ENCODE results near the gene TDRD6. TPM values are rescaled to one million over a fixed set of nuclear protein-coding genes. Genes with fewer than 3 reads are reported as not detected.
A peak's percentile ranks its signal among the peaks of the same experiment; 100 is the strongest.

The TDRD6 gene
- total and polyA plus RNA-seq, 2 experiments from 2014 or later: 0.14 to 0.24 TPM

DNA sequence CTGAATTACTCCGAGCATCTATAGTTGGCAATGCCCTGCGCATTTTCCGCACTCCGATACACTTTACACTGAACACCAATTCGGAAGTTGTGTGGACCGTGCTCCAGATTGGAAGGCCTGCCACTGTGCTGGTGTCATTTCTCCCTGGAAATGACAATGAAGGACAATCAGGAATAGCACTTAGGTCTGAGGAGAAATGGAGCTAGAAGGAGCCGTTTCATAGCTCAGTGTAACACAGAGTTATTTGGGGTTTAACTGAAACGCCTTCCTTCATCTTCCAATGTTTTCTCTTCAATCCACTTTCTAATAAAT is 48.0 kb downstream of the TDRD6 start:
- Histone ChIP-seq H3K4me2 (peak overlapping the region; percentile 99), H3K27me3 (ENCODE audit: insufficient read depth) (peaks cover 28% of the 10 kb centered on the region)

DNA sequence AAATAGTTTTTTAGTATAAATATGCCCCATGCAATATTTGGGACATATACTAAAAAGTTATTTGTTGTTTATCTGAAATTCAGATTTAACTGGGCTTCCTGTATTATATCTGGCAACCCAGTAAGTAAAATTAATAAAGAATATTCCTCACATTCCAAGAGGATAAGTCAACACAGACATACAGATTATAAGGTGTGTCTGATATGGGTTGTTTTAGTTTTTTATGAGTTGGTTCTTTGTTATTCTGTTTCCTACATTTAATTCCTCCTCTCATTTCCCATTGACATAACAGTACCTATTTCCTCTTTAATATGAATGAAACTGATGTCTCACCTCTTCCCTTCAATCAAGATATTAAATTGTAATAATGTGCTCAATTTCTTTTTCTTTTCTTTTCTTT is 49.2 kb downstream of the TDRD6 start:
- no peak overlapping the region for H3K4me3 ChIP-seq
- no peaks in the 10 kb centered on the region for H3K79me2 ChIP-seq (replicated peaks; ENCODE audit: insufficient read depth)
- no peaks in the 10 kb centered on the region for H3K9me3 Mint-ChIP-seq
- H3K36me3 Mint-ChIP-seq (ENCODE audit: low read depth): no peaks in the 10 kb centered on the region
- H3K36me3 ChIP-seq (ENCODE audit: insufficient read depth): no peaks in the 10 kb centered on the region
- no peak for DNase-seq (ENCODE audit: low spot score)
- H3K27ac Mint-ChIP-seq: no peak overlapping the region
- no peak overlapping the region for H3K4me2 ChIP-seq
- H3K27me3 Mint-ChIP-seq (ENCODE audit: insufficient read depth, low read depth, poor library complexity): peaks cover 27% of the 10 kb centered on the region
- peaks cover 31% of the 10 kb centered on the region for H3K4me1 Mint-ChIP-seq
- no peak for ATAC-seq
- no peaks in the 10 kb centered on the region for H4K20me1 ChIP-seq (replicated peaks; ENCODE audit: insufficient read depth)
- no peaks in the 10 kb centered on the region for H3F3A ChIP-seq (replicated peaks; ENCODE audit: low read depth)
- no peak for TF ChIP-seq STAT1 (IDR thresholded peaks at IDR 0.05; ENCODE audit: unreplicated experiment)
- no peak for TF ChIP-seq CREB1 (CRISPR knock-in tag; IDR thresholded peaks at IDR 0.05; ENCODE audit: low read depth)
- TF ChIP-seq EZH2 (IDR thresholded peaks at IDR 0.05; ENCODE audit: low read depth, unreplicated experiment): no peak
- TF ChIP-seq CTCF (conservative IDR thresholded peaks at IDR 0.05; ENCODE audit: low read depth in 2 of 2): no peak
- H3K9me2 ChIP-seq (ENCODE audit: insufficient read depth): 0 out of 2 replicates have a peak, but pooled peaks cover 9% of the 10 kb centered on the region
- peaks cover 28% of the 10 kb centered on the region for H3K27me3 ChIP-seq (ENCODE audit: insufficient read depth)
- no peak overlapping the region for H2AFZ ChIP-seq
- H3K4me3 Mint-ChIP-seq: no peak overlapping the region
- no peak overlapping the region for H3K27ac ChIP-seq (ENCODE audit: low read depth)
- peaks cover 36% of the 10 kb centered on the region for H3K4me1 ChIP-seq (ENCODE audit: insufficient read depth)

More for the DNA sequence above, 48.0 kb downstream of the TDRD6 start:
- peak overlapping the region; percentile 100 for H2AFZ ChIP-seq
- H4K20me1 ChIP-seq (replicated peaks; ENCODE audit: insufficient read depth): no peaks in the 10 kb centered on the region
- H3F3A ChIP-seq (replicated peaks; ENCODE audit: low read depth): no peaks in the 10 kb centered on the region
- peaks cover 31% of the 10 kb centered on the region for H3K4me1 Mint-ChIP-seq
- H3K27ac Mint-ChIP-seq: no peak overlapping the region
- H3K9me3 Mint-ChIP-seq: no peaks in the 10 kb centered on the region
- no peak for ATAC-seq
- no peaks in the 10 kb centered on the region for H3K79me2 ChIP-seq (replicated peaks; ENCODE audit: insufficient read depth)
- H3K36me3 ChIP-seq (ENCODE audit: insufficient read depth): no peaks in the 10 kb centered on the region
- TF ChIP-seq CREB1 (CRISPR knock-in tag; IDR thresholded peaks at IDR 0.05; ENCODE audit: low read depth): no peak
- TF ChIP-seq EZH2 (IDR thresholded peaks at IDR 0.05; ENCODE audit: low read depth, unreplicated experiment): peak; percentile 51
- peak overlapping the region; percentile 90 for H3K4me3 Mint-ChIP-seq
- H3K27me3 Mint-ChIP-seq (ENCODE audit: insufficient read depth, low read depth, poor library complexity): peaks cover 27% of the 10 kb centered on the region
- peak overlapping the region; percentile 90 for H3K4me3 ChIP-seq
- H3K9me2 ChIP-seq (ENCODE audit: insufficient read depth): 0 out of 2 replicates have a peak, but pooled peaks cover 5% of the 10 kb centered on the region
- peaks cover 34% of the 10 kb centered on the region for H3K4me1 ChIP-seq (ENCODE audit: insufficient read depth)
- DNase-seq (ENCODE audit: low spot score): no peak
- H3K36me3 Mint-ChIP-seq (ENCODE audit: low read depth): no peaks in the 10 kb centered on the region
- H3K27ac ChIP-seq (ENCODE audit: low read depth): no peak overlapping the region

- no peak overlapping the region for H3K27ac Mint-ChIP-seq
- H3K9me3 Mint-ChIP-seq: no peaks in the 10 kb centered on the region
- Histone ChIP-seq H4K20me1 (replicated peaks; ENCODE audit: insufficient read depth) (no peaks in the 10 kb centered on the region), H3K9me2 (ENCODE audit: insufficient read depth) (peaks cover 33% of the 10 kb centered on the region), H2AFZ (no peak overlapping the region), H3K4me2 (no peak overlapping the region), H3K36me3 (ENCODE audit: insufficient read depth) (no peaks in the 10 kb centered on the region), H3F3A (replicated peaks; ENCODE audit: low read depth) (no peaks in the 10 kb centered on the region), H3K4me1 (ENCODE audit: insufficient read depth) (peaks cover 26% of the 10 kb centered on the region), H3K4me3 (no peak overlapping the region), H3K79me2 (replicated peaks; ENCODE audit: insufficient read depth) (no peaks in the 10 kb centered on the region), H3K27me3 (ENCODE audit: insufficient read depth) (peaks cover 9% of the 10 kb centered on the region), H3K27ac (ENCODE audit: low read depth) (no peak overlapping the region)
- H3K4me3 Mint-ChIP-seq: no peak overlapping the region
- peaks cover 10% of the 10 kb centered on the region for H3K4me1 Mint-ChIP-seq
- DNase-seq (ENCODE audit: low spot score): no peak
- H3K36me3 Mint-ChIP-seq (ENCODE audit: low read depth): no peaks in the 10 kb centered on the region
- no peak for ATAC-seq
- peaks cover 7% of the 10 kb centered on the region for H3K27me3 Mint-ChIP-seq (ENCODE audit: insufficient read depth, low read depth, poor library complexity)
- TF ChIP-seq EZH2phosphoT487 (IDR thresholded peaks at IDR 0.05; ENCODE audit: unreplicated experiment) (no peak), ZNF114 (CRISPR knock-in tag; IDR thresholded peaks at IDR 0.05) (no peak), ETS1 (IDR thresholded peaks at IDR 0.05) (no peak)
- TF ChIP-seq, protein P1, sequence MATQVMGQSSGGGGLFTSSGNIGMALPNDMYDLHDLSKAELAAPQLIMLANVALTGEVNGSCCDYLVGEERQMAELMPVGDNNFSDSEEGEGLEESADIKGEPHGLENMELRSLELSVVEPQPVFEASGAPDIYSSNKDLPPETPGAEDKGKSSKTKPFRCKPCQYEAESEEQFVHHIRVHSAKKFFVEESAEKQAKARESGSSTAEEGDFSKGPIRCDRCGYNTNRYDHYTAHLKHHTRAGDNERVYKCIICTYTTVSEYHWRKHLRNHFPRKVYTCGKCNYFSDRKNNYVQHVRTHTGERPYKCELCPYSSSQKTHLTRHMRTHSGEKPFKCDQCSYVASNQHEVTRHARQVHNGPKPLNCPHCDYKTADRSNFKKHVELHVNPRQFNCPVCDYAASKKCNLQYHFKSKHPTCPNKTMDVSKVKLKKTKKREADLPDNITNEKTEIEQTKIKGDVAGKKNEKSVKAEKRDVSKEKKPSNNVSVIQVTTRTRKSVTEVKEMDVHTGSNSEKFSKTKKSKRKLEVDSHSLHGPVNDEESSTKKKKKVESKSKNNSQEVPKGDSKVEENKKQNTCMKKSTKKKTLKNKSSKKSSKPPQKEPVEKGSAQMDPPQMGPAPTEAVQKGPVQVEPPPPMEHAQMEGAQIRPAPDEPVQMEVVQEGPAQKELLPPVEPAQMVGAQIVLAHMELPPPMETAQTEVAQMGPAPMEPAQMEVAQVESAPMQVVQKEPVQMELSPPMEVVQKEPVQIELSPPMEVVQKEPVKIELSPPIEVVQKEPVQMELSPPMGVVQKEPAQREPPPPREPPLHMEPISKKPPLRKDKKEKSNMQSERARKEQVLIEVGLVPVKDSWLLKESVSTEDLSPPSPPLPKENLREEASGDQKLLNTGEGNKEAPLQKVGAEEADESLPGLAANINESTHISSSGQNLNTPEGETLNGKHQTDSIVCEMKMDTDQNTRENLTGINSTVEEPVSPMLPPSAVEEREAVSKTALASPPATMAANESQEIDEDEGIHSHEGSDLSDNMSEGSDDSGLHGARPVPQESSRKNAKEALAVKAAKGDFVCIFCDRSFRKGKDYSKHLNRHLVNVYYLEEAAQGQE (IDR thresholded peaks at IDR 0.05; ENCODE audit: unreplicated experiment): no peak
These were observed 53.8 kb downstream of the TDRD6 start for GRCh38 chr6:46741482-46741881.

Measured in GM23338 (cell line).